Astrocyte (in vitro differentiated cells and primary cell): ENCODE data around the gene STK40. TPM values are rescaled to one million over a fixed set of nuclear protein-coding genes. Genes with fewer than 3 reads are reported as not detected.
A peak's percentile ranks its signal among the peaks of the same experiment; 100 is the strongest.

Experiments
- DNase-seq: peaks from one replicate; pipeline ENCODE4 v3.0.0-alpha.2; 2010; ENCODE audit warnings: low read depth
- FAIRE-seq: peaks from 2 replicates; lab custom pipeline; 2011; peaks lifted over from hg19 to GRCh38; lab: Jason Lieb, UNC
- H2AFZ ChIP-seq: 2 replicates; pipeline ENCODE4 v1.6.0; 2012; ENCODE audit warnings: low read depth, low read length, inconsistent platforms
- H3K27ac ChIP-seq: 2 replicates; pipeline ENCODE4 v1.5.1; 2011; ENCODE audit warnings: low read depth, low read length, inconsistent platforms
- H3K27me3 ChIP-seq: 2 replicates; pipeline ENCODE4 v1.6.0; 2011; ENCODE audit warnings: low read length, inconsistent platforms; ENCODE audit not compliant: insufficient read depth
- H3K36me3 ChIP-seq: 2 replicates; pipeline ENCODE4 v1.5.1; 2011; ENCODE audit warnings: low read length, inconsistent platforms; ENCODE audit not compliant: insufficient read depth
- H3K4me1 ChIP-seq: 2 replicates; pipeline ENCODE4 v1.5.1; 2011; ENCODE audit warnings: low read length, inconsistent platforms; ENCODE audit not compliant: insufficient read depth
- H3K4me2 ChIP-seq: 2 replicates; pipeline ENCODE4 v1.6.0; 2012; ENCODE audit warnings: low read length, inconsistent platforms
- H3K4me3 ChIP-seq: 2 replicates; pipeline ENCODE4 v1.5.1; 2011; ENCODE audit warnings: low read depth, mild to moderate bottlenecking, low read length, inconsistent platforms; ENCODE audit not compliant: insufficient read depth
- H3K79me2 ChIP-seq: 2 replicates; pipeline ENCODE4 v1.6.0; 2012; ENCODE audit warnings: mild to moderate bottlenecking, low read length, inconsistent platforms; ENCODE audit not compliant: insufficient read depth
- H3K9ac ChIP-seq: 2 replicates; pipeline ENCODE4 v1.6.0; 2012; ENCODE audit warnings: mild to moderate bottlenecking, low read length, inconsistent platforms
- H3K9me3 ChIP-seq: 2 replicates; pipeline ENCODE4 v1.5.1; 2012; ENCODE audit warnings: low read depth, mild to moderate bottlenecking, low read length, inconsistent platforms; ENCODE audit not compliant: insufficient read depth
- H4K20me1 ChIP-seq: 2 replicates; pipeline ENCODE4 v1.6.0; 2012; ENCODE audit warnings: low read length, inconsistent platforms; ENCODE audit not compliant: insufficient read depth
- H3K27ac Mint-ChIP-seq: one replicate; pipeline ENCODE4 v1.8.0; 2021; ENCODE audit warnings: mild to moderate bottlenecking, mixed read lengths; ENCODE audit not compliant: unreplicated experiment
- H3K27me3 Mint-ChIP-seq: one replicate; pipeline ENCODE4 v1.8.0; 2021; ENCODE audit warnings: low read depth, mixed read lengths; ENCODE audit not compliant: unreplicated experiment
- H3K36me3 Mint-ChIP-seq: one replicate; pipeline ENCODE4 v1.8.0; 2021; ENCODE audit warnings: low read depth, mixed read lengths; ENCODE audit not compliant: unreplicated experiment
- H3K4me1 Mint-ChIP-seq: one replicate; pipeline ENCODE4 v1.8.0; 2021; ENCODE audit warnings: low read depth, mixed read lengths; ENCODE audit not compliant: unreplicated experiment
- H3K4me3 Mint-ChIP-seq: one replicate; pipeline ENCODE4 v1.8.0; 2021; ENCODE audit warnings: mild to moderate bottlenecking, moderate library complexity, mixed read lengths; ENCODE audit not compliant: unreplicated experiment
- H3K9me3 Mint-ChIP-seq: one replicate; pipeline ENCODE4 v1.8.0; 2021; ENCODE audit warnings: mild to moderate bottlenecking, mixed read lengths; ENCODE audit not compliant: unreplicated experiment
- EZH2 ChIP-seq: IDR thresholded peaks from 2 replicates; pipeline ENCODE4 v1.6.1; 2012; ENCODE audit warnings: mild to moderate bottlenecking, low read length, inconsistent platforms; ENCODE audit not compliant: insufficient read depth
- total RNA-seq: library from RNA; stranded (reverse); gene quantifications from 2 replicates; pipeline ENCODE4 v1.2.1, GENCODE V29; 2021
- TF ChIP-seq, protein P1 (sequence below): IDR thresholded peaks from 2 replicates; pipeline ENCODE4 v1.5.1; 2011; ENCODE audit warnings: low read depth, mild to moderate bottlenecking, inconsistent platforms, low read length, moderate library complexity; ENCODE audit not compliant: insufficient read depth

Gene STK40
- total RNA-seq, 1 donor from 2014 or later = 71.1 TPM

DNA sequence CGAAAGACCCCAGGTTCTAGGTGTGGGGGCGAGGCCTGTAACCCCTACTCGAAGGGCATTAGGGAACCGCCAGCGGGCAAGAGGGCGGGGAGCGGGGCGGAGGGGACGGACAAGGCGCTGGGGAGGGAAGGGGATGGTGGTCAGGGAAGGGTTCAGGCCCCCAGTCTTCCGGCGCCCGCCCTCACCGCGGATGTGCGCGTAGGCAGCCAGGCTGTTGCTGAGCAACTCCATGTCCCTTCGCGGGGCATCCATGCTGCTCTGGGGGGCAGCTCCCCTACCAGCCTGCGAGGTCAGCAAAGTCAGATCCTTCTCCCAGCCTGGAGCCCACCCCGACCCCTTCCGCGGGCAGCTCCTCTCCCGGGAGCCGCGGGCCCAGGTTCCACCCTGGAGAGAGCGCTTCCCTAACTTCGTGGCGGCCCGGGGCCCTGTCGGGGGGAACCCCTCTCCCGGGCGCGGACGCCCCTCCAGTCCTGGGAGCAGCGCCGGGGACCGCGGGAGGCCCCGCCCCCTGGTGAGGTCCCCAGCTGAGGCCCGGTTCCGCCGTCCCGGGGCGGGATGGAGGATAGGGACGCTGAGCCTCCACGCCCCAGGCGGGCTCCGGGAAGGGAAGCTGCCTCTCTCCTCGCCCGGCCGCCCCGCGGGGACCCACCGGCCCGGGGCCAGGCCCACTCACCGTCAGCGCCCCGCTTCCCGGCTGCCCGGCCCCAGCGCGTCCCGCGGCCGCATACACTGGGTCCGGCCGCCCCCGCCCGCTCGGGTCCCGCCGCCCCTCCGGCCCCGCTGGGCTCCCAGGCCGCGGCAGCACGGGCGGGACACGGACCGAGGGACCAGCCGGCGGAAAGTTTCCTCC is 62.7 kb downstream of the STK40 start:
- Mint-ChIP-seq H3K4me3 (peak overlapping the region; percentile 81), H3K27me3 (no peaks in the 10 kb centered on the region), H3K27ac (no peak overlapping the region), H3K4me1 (peaks cover 28% of the 10 kb centered on the region), H3K36me3 (peaks cover 15% of the 10 kb centered on the region), H3K9me3 (no peaks in the 10 kb centered on the region)
- Histone ChIP-seq H3K4me1 (peaks cover 46% of the 10 kb centered on the region), H3K27me3 (no peaks in the 10 kb centered on the region), H2AFZ (no peak overlapping the region), H3K4me2 (peak overlapping the region; percentile 95), H3K9ac (peak overlapping the region; percentile 87), H3K4me3 (peak overlapping the region; percentile 73), H4K20me1 (peaks cover 11% of the 10 kb centered on the region), H3K79me2 (peaks cover 23% of the 10 kb centered on the region), H3K36me3 (no peaks in the 10 kb centered on the region), H3K9me3 (no peaks in the 10 kb centered on the region), H3K27ac (peak overlapping the region; percentile 81)
- no peak for TF ChIP-seq EZH2
- TF ChIP-seq, protein P1, sequence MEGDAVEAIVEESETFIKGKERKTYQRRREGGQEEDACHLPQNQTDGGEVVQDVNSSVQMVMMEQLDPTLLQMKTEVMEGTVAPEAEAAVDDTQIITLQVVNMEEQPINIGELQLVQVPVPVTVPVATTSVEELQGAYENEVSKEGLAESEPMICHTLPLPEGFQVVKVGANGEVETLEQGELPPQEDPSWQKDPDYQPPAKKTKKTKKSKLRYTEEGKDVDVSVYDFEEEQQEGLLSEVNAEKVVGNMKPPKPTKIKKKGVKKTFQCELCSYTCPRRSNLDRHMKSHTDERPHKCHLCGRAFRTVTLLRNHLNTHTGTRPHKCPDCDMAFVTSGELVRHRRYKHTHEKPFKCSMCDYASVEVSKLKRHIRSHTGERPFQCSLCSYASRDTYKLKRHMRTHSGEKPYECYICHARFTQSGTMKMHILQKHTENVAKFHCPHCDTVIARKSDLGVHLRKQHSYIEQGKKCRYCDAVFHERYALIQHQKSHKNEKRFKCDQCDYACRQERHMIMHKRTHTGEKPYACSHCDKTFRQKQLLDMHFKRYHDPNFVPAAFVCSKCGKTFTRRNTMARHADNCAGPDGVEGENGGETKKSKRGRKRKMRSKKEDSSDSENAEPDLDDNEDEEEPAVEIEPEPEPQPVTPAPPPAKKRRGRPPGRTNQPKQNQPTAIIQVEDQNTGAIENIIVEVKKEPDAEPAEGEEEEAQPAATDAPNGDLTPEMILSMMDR = no peak
- FAIRE-seq = no peak
- DNase-seq = peak; percentile 30

DNA sequence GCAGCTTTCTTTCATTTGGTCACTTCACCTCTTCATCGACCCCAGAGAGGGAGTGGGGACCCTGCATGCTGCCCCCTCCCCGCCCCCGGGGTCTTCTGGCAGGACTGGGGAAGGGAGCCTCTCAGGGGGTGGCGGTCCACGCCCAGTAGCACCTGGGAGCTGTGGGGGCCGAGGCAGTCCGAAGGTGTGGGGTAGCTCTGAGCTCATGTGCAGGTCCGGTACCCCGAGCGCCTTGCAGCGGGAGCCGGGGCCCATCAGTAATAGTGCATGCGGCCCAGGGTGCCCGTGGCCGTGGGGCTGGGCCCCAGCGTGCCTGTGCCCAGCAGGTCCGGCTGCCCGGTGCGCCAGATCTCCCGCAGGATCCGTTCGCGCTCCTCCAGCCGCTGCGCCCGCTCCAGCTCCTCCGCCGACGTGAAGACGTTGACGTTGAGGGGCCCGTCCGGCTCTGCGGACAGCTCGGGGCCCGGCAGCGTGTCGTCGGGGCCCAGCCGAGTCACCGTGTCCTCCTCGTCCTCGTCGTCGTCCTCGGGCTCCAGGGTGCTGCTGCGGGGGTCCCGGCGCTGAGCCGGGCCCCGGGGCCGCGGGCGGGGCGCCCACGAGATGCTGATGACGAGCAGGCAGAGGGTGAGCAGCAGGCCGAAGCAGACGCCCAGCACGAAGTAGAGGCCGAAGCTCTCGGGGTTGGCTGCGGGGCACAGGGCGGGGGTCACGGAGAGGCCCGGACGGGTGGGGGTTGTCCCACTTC is 63.5 kb downstream of the STK40 start:
- DNase-seq = no peak
- no peaks in the 10 kb centered on the region for H3K36me3 ChIP-seq
- H3K27ac Mint-ChIP-seq = no peak overlapping the region
- H3K27me3 ChIP-seq = no peaks in the 10 kb centered on the region
- no peaks in the 10 kb centered on the region for H3K9me3 ChIP-seq
- no peak for FAIRE-seq
- H3K4me1 ChIP-seq = peaks cover 39% of the 10 kb centered on the region
- H3K4me3 Mint-ChIP-seq = peak overlapping the region; percentile 82
- no peaks in the 10 kb centered on the region for H3K27me3 Mint-ChIP-seq
- peak overlapping the region; percentile 81 for H3K27ac ChIP-seq
- H2AFZ ChIP-seq = no peak overlapping the region
- no peak for TF ChIP-seq EZH2
- TF ChIP-seq, protein P1 = no peak
- peak overlapping the region; percentile 95 for H3K4me2 ChIP-seq
- peak overlapping the region; percentile 73 for H3K4me3 ChIP-seq
- H3K79me2 ChIP-seq = peaks cover 23% of the 10 kb centered on the region
- peaks cover 23% of the 10 kb centered on the region for H3K4me1 Mint-ChIP-seq
- peaks cover 9% of the 10 kb centered on the region for H4K20me1 ChIP-seq
- H3K9ac ChIP-seq = peak overlapping the region; percentile 87
- H3K9me3 Mint-ChIP-seq = no peaks in the 10 kb centered on the region
- H3K36me3 Mint-ChIP-seq = peaks cover 15% of the 10 kb centered on the region
